ENCODE measurements around the gene ITGA2B. TPM values are rescaled to one million over a fixed set of nuclear protein-coding genes. Genes with fewer than 3 reads are reported as not detected.
A peak's percentile ranks its signal among the peaks of the same experiment; 100 is the strongest.

The ITGA2B gene
- total and polyA plus RNA-seq, 11 donors, result 0.16 to 1.8 (median 0.34) TPM

- H3K4me3 ChIP-seq, result no peak overlapping the region
- ATAC-seq, result no peak
- H3K27me3 ChIP-seq, result peaks cover 0 to 12% (median 0%) of the 10 kb centered on the region in 9 donors
- DNase-seq, result no peak
- 77 to 88% (median 84%) methylated on average over 6 of the region's 6 CpGs for WGBS, 4 donors
- TF ChIP-seq POLR2A (IDR thresholded peaks at IDR 0.05), result no peak
- TF ChIP-seq, protein P1, sequence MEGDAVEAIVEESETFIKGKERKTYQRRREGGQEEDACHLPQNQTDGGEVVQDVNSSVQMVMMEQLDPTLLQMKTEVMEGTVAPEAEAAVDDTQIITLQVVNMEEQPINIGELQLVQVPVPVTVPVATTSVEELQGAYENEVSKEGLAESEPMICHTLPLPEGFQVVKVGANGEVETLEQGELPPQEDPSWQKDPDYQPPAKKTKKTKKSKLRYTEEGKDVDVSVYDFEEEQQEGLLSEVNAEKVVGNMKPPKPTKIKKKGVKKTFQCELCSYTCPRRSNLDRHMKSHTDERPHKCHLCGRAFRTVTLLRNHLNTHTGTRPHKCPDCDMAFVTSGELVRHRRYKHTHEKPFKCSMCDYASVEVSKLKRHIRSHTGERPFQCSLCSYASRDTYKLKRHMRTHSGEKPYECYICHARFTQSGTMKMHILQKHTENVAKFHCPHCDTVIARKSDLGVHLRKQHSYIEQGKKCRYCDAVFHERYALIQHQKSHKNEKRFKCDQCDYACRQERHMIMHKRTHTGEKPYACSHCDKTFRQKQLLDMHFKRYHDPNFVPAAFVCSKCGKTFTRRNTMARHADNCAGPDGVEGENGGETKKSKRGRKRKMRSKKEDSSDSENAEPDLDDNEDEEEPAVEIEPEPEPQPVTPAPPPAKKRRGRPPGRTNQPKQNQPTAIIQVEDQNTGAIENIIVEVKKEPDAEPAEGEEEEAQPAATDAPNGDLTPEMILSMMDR (IDR thresholded peaks at IDR 0.05), result no peak
- H3K9me3 ChIP-seq, result no peaks in the 10 kb centered on the region
- intact Hi-C loops (cut with DNase I), result loop anchor here in 2 of 10 donors (10.0 kb wide), 2 partner anchors 55 to 135 kb away; no protein-coding TSS in a partner anchor
- peaks cover 0 to 2% (median 0%) of the 10 kb centered on the region in 9 donors for H3K36me3 ChIP-seq
- no peak overlapping the region for H3K27ac ChIP-seq
- H3K4me1 ChIP-seq, result peaks cover 0 to 20% (median 11%) of the 10 kb centered on the region in 12 donors
Measured at GRCh38 chr17:44389723-44390202, 314 bp upstream of the ITGA2B start.

- no peak for DNase-seq
- TF ChIP-seq, protein P1 (IDR thresholded peaks at IDR 0.05), result no peak
- no peak for TF ChIP-seq POLR2A (IDR thresholded peaks at IDR 0.05)
- intact Hi-C loops (cut with DNase I), result loop anchor here in 1 of 10 donors (10.0 kb wide), 1 partner anchor 57 kb away; no protein-coding TSS in a partner anchor
- 81 to 96% (median 89%) methylated on average over 2 of the region's 2 CpGs for WGBS, 4 donors
- Histone ChIP-seq H3K4me1 (peaks cover 0 to 23% (median 13%) of the 10 kb centered on the region in 12 donors), H3K36me3 (no peaks in the 10 kb centered on the region), H3K27me3 (peaks cover 0 to 21% (median 4%) of the 10 kb centered on the region in 9 donors), H3K27ac (no peak overlapping the region), H3K4me3 (no peak overlapping the region), H3K9me3 (no peaks in the 10 kb centered on the region)
- no peak for ATAC-seq
Measured at GRCh38 chr17:44387804-44388203, 1.6 kb downstream of the ITGA2B start.

GRCh38 chr17:44386182-44386525 is 3.3 kb downstream of the ITGA2B start:
- no peaks in the 10 kb centered on the region for H3K36me3 ChIP-seq
- H3K9me3 ChIP-seq, result no peaks in the 10 kb centered on the region
- WGBS, 4 donors, result 32 to 50% (median 39%) methylated on average over 6 to 10 of the region's 10 CpGs
- peak overlapping the region in 6 of 12 donors; percentile 25 to 63 (median 57) for H3K4me3 ChIP-seq
- peaks cover 0 to 21% (median 4%) of the 10 kb centered on the region in 9 donors for H3K27me3 ChIP-seq
- no peak for TF ChIP-seq POLR2A (IDR thresholded peaks at IDR 0.05)
- TF ChIP-seq, protein P1 (IDR thresholded peaks at IDR 0.05), result no peak
- intact Hi-C loops (cut with DNase I), result loop anchor here in 1 of 10 donors (10.0 kb wide), 1 partner anchor 59 kb away; no protein-coding TSS in a partner anchor
- peaks cover 0 to 23% (median 13%) of the 10 kb centered on the region in 12 donors for H3K4me1 ChIP-seq
- no peak for ATAC-seq
- H3K27ac ChIP-seq, result no peak overlapping the region
- DNase-seq, result no peak

DNA sequence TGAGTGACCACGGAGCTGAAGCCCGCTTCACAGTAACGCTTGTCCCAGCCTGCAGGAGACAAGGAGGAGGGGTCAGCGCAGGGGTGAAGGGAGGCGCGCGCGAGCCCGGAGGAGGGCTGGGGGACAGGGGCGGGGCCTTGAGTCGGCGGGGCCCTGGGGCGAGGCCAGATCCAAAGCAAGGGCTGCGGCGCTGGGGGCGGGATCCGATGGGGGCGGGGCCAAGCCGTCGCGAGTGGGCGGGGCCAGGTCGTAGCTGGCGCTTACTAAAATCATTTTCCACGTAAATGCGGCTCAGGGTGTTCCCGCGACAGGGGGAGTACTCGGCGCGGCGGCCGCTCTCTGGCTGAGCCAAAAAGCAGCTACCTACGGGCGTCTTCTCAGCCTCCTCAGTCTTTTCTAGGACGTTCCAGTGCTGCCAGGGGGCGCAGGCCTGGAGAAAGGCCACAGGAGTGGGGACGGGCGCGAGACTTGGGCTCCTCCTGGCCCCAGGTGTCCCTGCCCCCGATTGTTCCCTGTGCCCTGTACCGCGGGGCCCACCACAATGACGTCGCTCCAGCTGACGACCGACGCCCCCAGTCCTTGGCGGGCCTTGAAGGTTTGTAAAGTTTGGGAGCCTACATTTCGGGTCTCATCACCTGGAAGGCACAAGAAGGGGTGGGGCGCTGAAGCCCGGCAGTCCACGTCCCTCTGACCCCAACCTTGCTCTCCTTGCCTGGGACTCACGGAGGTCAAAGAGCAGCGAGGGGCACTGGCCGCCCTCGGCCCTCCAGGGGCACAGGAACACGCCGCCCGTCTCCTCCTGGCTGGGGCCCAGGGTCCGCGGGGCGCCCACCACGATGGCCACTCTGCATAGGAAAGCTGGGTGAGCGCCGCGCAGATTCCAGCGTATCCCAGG is 3.9 kb downstream of the ITGA2B start:
- H3K27me3 ChIP-seq, result peaks cover 0 to 21% (median 4%) of the 10 kb centered on the region in 9 donors
- 1 to 8% (median 5%) methylated on average over 34 to 68 of the region's 68 CpGs for WGBS, 4 donors
- intact Hi-C loops (cut with DNase I), result loop anchor here in 1 of 10 donors (10.0 kb wide), 1 partner anchor 59 kb away; no protein-coding TSS in a partner anchor
- peak overlapping the region; percentile 25 to 63 (median 56) for H3K4me3 ChIP-seq
- no peak overlapping the region for H3K27ac ChIP-seq
- peak; percentile 75 to 90 (median 77) for DNase-seq
- TF ChIP-seq, protein P1 (IDR thresholded peaks at IDR 0.05), result peak in 3 of 12 donors; percentile 20 to 26 (median 21)
- peak in 1 of 2 donors; percentile 28 for TF ChIP-seq POLR2A (IDR thresholded peaks at IDR 0.05)
- no peaks in the 10 kb centered on the region for H3K36me3 ChIP-seq
- H3K9me3 ChIP-seq, result no peaks in the 10 kb centered on the region
- ATAC-seq, result peak; percentile 59 to 91 (median 86)
- H3K4me1 ChIP-seq, result peaks cover 0 to 23% (median 13%) of the 10 kb centered on the region in 12 donors
